Measurements from ENCODE around the gene MAP2K1. TPM values are rescaled to one million over a fixed set of nuclear protein-coding genes. Genes with fewer than 3 reads are reported as not detected.
A peak's percentile ranks its signal among the peaks of the same experiment; 100 is the strongest.

The MAP2K1 gene
- total and polyA plus RNA-seq, 4 donors: 14.3 to 30.2 (median 24.4) TPM

- Histone ChIP-seq H3K4me1 (ENCODE audit: control insufficient read depth in 4 of 4, insufficient read depth in 4 of 4, low read length in 3 of 4) (peaks cover 1 to 13% (median 9%) of the 10 kb centered on the region in 4 donors), H3K27me3 (ENCODE audit: control insufficient read depth in 4 of 4, insufficient read depth in 4 of 4, low read length in 3 of 4) (no peaks in the 10 kb centered on the region), H3K27ac (ENCODE audit: low read depth in 1 of 2, low read length in 2 of 2) (peak overlapping the region in 1 of 2 donors; percentile 1), H3K4me3 (ENCODE audit: low read depth in 1 of 3, low read length in 3 of 3) (no peak overlapping the region), H3K9me3 (ENCODE audit: control insufficient read depth in 4 of 4, low read length in 3 of 4) (no peaks in the 10 kb centered on the region), H3K36me3 (ENCODE audit: control insufficient read depth in 4 of 4, insufficient read depth in 3 of 4, low read depth in 1 of 4, low read length in 3 of 4) (peaks cover 0 to 2% (median under 1%) of the 10 kb centered on the region in 4 donors), H3K9ac (ENCODE audit: low read depth in 1 of 2, low read length in 2 of 2) (no peak overlapping the region)
- TF ChIP-seq YY1 (IDR thresholded peaks at IDR 0.05): no peak
- 97% methylated on average over 4 of the region's 4 CpGs for WGBS
- DNase-seq (ENCODE audit: low spot score): no peak
These were observed 65.7 kb downstream of the MAP2K1 start for GRCh38 chr15:66452420-66452819.

- no peaks in the 10 kb centered on the region for H3K9me3 ChIP-seq (ENCODE audit: control insufficient read depth in 4 of 4, low read length in 3 of 4)
- H3K27me3 ChIP-seq (ENCODE audit: control insufficient read depth in 4 of 4, insufficient read depth in 4 of 4, low read length in 3 of 4): no peaks in the 10 kb centered on the region
- no peak overlapping the region for H3K4me3 ChIP-seq (ENCODE audit: low read depth in 1 of 3, low read length in 3 of 3)
- 67% methylated on average over 1 of the region's 1 CpG for WGBS
- peak; percentile 45 to 53 for TF ChIP-seq JUND (IDR thresholded peaks at IDR 0.05)
- no peak for TF ChIP-seq CTCF (IDR thresholded peaks at IDR 0.05; ENCODE audit: low read depth, low read length, missing input control)
- TF ChIP-seq HNF4A (conservative IDR thresholded peaks at IDR 0.05): peak; percentile 75 to 77
- no peak for TF ChIP-seq GABPA (IDR thresholded peaks at IDR 0.05 in 1 of 2, conservative IDR thresholded peaks at IDR 0.05 in 1 of 2)
- no peak for TF ChIP-seq NR2F2 (IDR thresholded peaks at IDR 0.05)
- TF ChIP-seq EGR1 (IDR thresholded peaks at IDR 0.05; ENCODE audit: low read depth in 2 of 2): no peak
- peak; percentile 21 for TF ChIP-seq YY1 (IDR thresholded peaks at IDR 0.05)
- TF ChIP-seq RAD21 (IDR thresholded peaks at IDR 0.05): peak in 1 of 2 donors; percentile 12
- TF ChIP-seq RXRA (IDR thresholded peaks at IDR 0.05): peak; percentile 46 to 69
- peak; percentile 37 for TF ChIP-seq MAX (IDR thresholded peaks at IDR 0.05)
- peak; percentile 23 for TF ChIP-seq FOXA1 (IDR thresholded peaks at IDR 0.05)
- TF ChIP-seq REST (IDR thresholded peaks at IDR 0.05): no peak
- TF ChIP-seq TAF1 (conservative IDR thresholded peaks at IDR 0.05): no peak
- TF ChIP-seq HNF4G (IDR thresholded peaks at IDR 0.05): no peak
- TF ChIP-seq ATF3 (IDR thresholded peaks at IDR 0.05): no peak
- peak; percentile 45 for TF ChIP-seq SP1 (IDR thresholded peaks at IDR 0.05)
- TF ChIP-seq ZBTB33 (IDR thresholded peaks at IDR 0.05): no peak
- TF ChIP-seq FOXA2 (IDR thresholded peaks at IDR 0.05): peak; percentile 26
- peak overlapping the region in 1 of 2 donors; percentile 1 for H3K27ac ChIP-seq (ENCODE audit: low read depth in 1 of 2, low read length in 2 of 2)
- peaks cover 0 to 2% (median under 1%) of the 10 kb centered on the region in 4 donors for H3K36me3 ChIP-seq (ENCODE audit: control insufficient read depth in 4 of 4, insufficient read depth in 3 of 4, low read depth in 1 of 4, low read length in 3 of 4)
- no peak for DNase-seq (ENCODE audit: low spot score)
- peaks cover 1 to 13% (median 9%) of the 10 kb centered on the region in 4 donors for H3K4me1 ChIP-seq (ENCODE audit: control insufficient read depth in 4 of 4, insufficient read depth in 4 of 4, low read length in 3 of 4)
- no peak overlapping the region for H3K9ac ChIP-seq (ENCODE audit: low read depth in 1 of 2, low read length in 2 of 2)
These were observed 66.4 kb downstream of the MAP2K1 start for GRCh38 chr15:66452971-66453580.

Measured in liver (tissue), 9 donors.